Smooth muscle cell (in vitro differentiated cells): ENCODE results near the gene UBE3D. TPM values are rescaled to one million over a fixed set of nuclear protein-coding genes. Genes with fewer than 3 reads are reported as not detected.

Experiments
- DNase-seq: peaks from one replicate; lab custom pipeline; 2025; ENCODE audit not compliant: unreplicated experiment; lab: John Stamatoyannopoulos, UW
- H2AFZ ChIP-seq: fragments of 200-600 bp; sonication (generic); 2 replicates; pipeline ENCODE4 v1.6.0; 2016; ENCODE audit warnings: antibody characterized with exemption, low read depth, mild to moderate bottlenecking
- H3F3A ChIP-seq: fragments of 200-600 bp; sonication (generic); 2 replicates; pipeline ENCODE4 v1.6.0; 2017; ENCODE audit warnings: antibody characterized with exemption, low read depth
- H3K27ac ChIP-seq: fragments of 200-600 bp; sonication (generic); 2 replicates; pipeline ENCODE4 v1.5.1; 2016; ENCODE audit warnings: low read depth, mild to moderate bottlenecking
- H3K27me3 ChIP-seq: fragments of 200-600 bp; sonication (generic); 2 replicates; pipeline ENCODE4 v1.6.1; 2016; ENCODE audit warnings: low read depth, mild to moderate bottlenecking
- H3K36me3 ChIP-seq: fragments of 200-600 bp; sonication (generic); 2 replicates; pipeline ENCODE4 v1.5.1; 2016; ENCODE audit warnings: low read depth
- H3K4me1 ChIP-seq: fragments of 200-600 bp; sonication (generic); 2 replicates; pipeline ENCODE4 v1.5.1; 2016; ENCODE audit warnings: low read depth
- H3K4me2 ChIP-seq: fragments of 200-600 bp; sonication (generic); 2 replicates; pipeline ENCODE4 v1.6.0; 2016; ENCODE audit warnings: mild to moderate bottlenecking
- H3K4me3 ChIP-seq: fragments of 200-600 bp; sonication (generic); 2 replicates; pipeline ENCODE4 v1.5.1; 2016; ENCODE audit warnings: mild to moderate bottlenecking
- H3K79me2 ChIP-seq: fragments of 200-600 bp; sonication (generic); 2 replicates; pipeline ENCODE4 v1.6.0; 2016; ENCODE audit warnings: low read depth, mild to moderate bottlenecking
- H3K9ac ChIP-seq: fragments of 200-600 bp; sonication (generic); 2 replicates; pipeline ENCODE4 v1.6.0; 2016; ENCODE audit warnings: low read depth
- H3K9me3 ChIP-seq: fragments of 200-600 bp; sonication (generic); replicated peaks from 2 replicates; pipeline ENCODE4 v1.5.1; 2016; ENCODE audit warnings: low read depth
- H4K20me1 ChIP-seq: fragments of 200-600 bp; sonication (generic); 2 replicates; pipeline ENCODE4 v1.6.0; 2016; ENCODE audit warnings: low read depth
- CTCF ChIP-seq: fragments of 200-600 bp; sonication (generic); IDR thresholded peaks from 2 replicates; pipeline ENCODE4 v1.5.1; 2017; ENCODE audit warnings: borderline replicate concordance, mild to moderate bottlenecking, antibody characterized with exemption; ENCODE audit not compliant: insufficient read depth, poor library complexity, severe bottlenecking
- WGBS: methylation state at CpG from one replicate; pipeline ENCODE4 v1.1.7; 2016; ENCODE audit warnings: low lambda C conversion rate; 5-methylcytosine and 5-hydroxymethylcytosine counted together
- polyA plus RNA-seq: library from polyadenylated mRNA; unstranded; fragments of >200 nt; fragmentation: Nextera tagmentation; extraction: Ambion mirVana; gene quantifications from 2 replicates; pipeline ENCODE4 v1.2.1, GENCODE V29; 2016
- total RNA-seq: library from RNA; depleted of rRNA; stranded (reverse); fragments of >200 nt; gene quantifications from 2 replicates; pipeline ENCODE4 v1.2.3, GENCODE V29; 2014

Gene UBE3D
- total and polyA plus RNA-seq, 2 experiments from 2014 or later: 2.1 to 6.1 TPM

- no peak overlapping the region for H3K4me3 ChIP-seq
- no peaks in the 10 kb centered on the region for H3K4me1 ChIP-seq
- H3K4me2 ChIP-seq: no peak overlapping the region
- H3K9me3 ChIP-seq: no peaks in the 10 kb centered on the region
- no peak overlapping the region for H2AFZ ChIP-seq
- TF ChIP-seq CTCF: no peak
- no peaks in the 10 kb centered on the region for H3F3A ChIP-seq
- peaks cover 5% of the 10 kb centered on the region for H3K79me2 ChIP-seq
- WGBS: 86% methylated on average over 2 of the region's 2 CpGs
- no peak for DNase-seq
- H3K27me3 ChIP-seq: no peaks in the 10 kb centered on the region
- H3K9ac ChIP-seq: no peak overlapping the region
- H3K36me3 ChIP-seq: peaks cover under 1% of the 10 kb centered on the region
- no peaks in the 10 kb centered on the region for H4K20me1 ChIP-seq
- no peak overlapping the region for H3K27ac ChIP-seq
Observed at GRCh38 chr6:83096791-83097190, 31.1 kb upstream of the UBE3D start.

GRCh38 chr6:83092756-83093399, 27.2 kb upstream of the UBE3D start:
- Histone ChIP-seq H3K27me3 (no peaks in the 10 kb centered on the region), H3K36me3 (no peaks in the 10 kb centered on the region), H3K79me2 (peaks cover 5% of the 10 kb centered on the region), H2AFZ (no peak overlapping the region), H3F3A (no peaks in the 10 kb centered on the region), H4K20me1 (peaks cover 4% of the 10 kb centered on the region), H3K4me3 (no peak overlapping the region), H3K9me3 (no peaks in the 10 kb centered on the region), H3K4me2 (no peak overlapping the region), H3K27ac (no peak overlapping the region), H3K4me1 (no peaks in the 10 kb centered on the region), H3K9ac (no peak overlapping the region)
- no peak for TF ChIP-seq CTCF
- no peak for DNase-seq
- WGBS: 86% methylated on average over 3 of the region's 3 CpGs

GRCh38 chr6:83086751-83087150, 21.1 kb upstream of the UBE3D start:
- Histone ChIP-seq H3K4me2 (no peak overlapping the region), H3K27ac (no peak overlapping the region), H3K79me2 (peaks cover 8% of the 10 kb centered on the region), H4K20me1 (peaks cover 4% of the 10 kb centered on the region), H3K36me3 (no peaks in the 10 kb centered on the region), H2AFZ (no peak overlapping the region), H3K9me3 (no peaks in the 10 kb centered on the region), H3F3A (no peaks in the 10 kb centered on the region), H3K9ac (no peak overlapping the region), H3K4me3 (no peak overlapping the region), H3K27me3 (no peaks in the 10 kb centered on the region), H3K4me1 (no peaks in the 10 kb centered on the region)
- TF ChIP-seq CTCF: no peak
- DNase-seq: no peak
- 99% methylated on average over 2 of the region's 2 CpGs for WGBS

- Histone ChIP-seq H3K4me2 (no peak overlapping the region), H2AFZ (no peak overlapping the region), H3K4me3 (no peak overlapping the region), H3K79me2 (peaks cover 14% of the 10 kb centered on the region), H3K9me3 (no peaks in the 10 kb centered on the region), H3K4me1 (no peaks in the 10 kb centered on the region), H3K9ac (no peak overlapping the region), H3K27ac (no peak overlapping the region), H3K27me3 (no peaks in the 10 kb centered on the region), H3F3A (no peaks in the 10 kb centered on the region), H4K20me1 (peaks cover under 1% of the 10 kb centered on the region), H3K36me3 (no peaks in the 10 kb centered on the region)
- TF ChIP-seq CTCF: no peak
- DNase-seq: no peak
- WGBS: 88% methylated on average over 1 of the region's 1 CpG
Observed at GRCh38 chr6:83083476-83083875, 17.8 kb upstream of the UBE3D start.
